Breast epithelium (tissue), 3 donors: ENCODE data around the gene AGAP1.

ENCODE experiments used
- CTCF ChIP-seq, 3 donors: fragments of 450-650 bp; IDR thresholded peaks; one replicate each; pipeline ENCODE4 v1.5.1; 2016 to 2017; ENCODE audit warnings: antibody characterized with exemption in 3 of 3, mild to moderate bottlenecking in 3 of 3, moderate library complexity in 3 of 3
- POLR2A ChIP-seq: fragments of 450-650 bp; IDR thresholded peaks from one replicate; pipeline ENCODE4 v1.6.1; 2016; ENCODE audit warnings: antibody characterized with exemption, mild to moderate bottlenecking, moderate library complexity
- POLR2AphosphoS5 ChIP-seq, 3 donors: sonication (generic); formaldehyde crosslinking; IDR thresholded peaks; one replicate each; pipeline ENCODE4 v1.6.1; 2017; ENCODE audit warnings: antibody characterized with exemption in 3 of 3

GRCh38 chr2:235926229-235926628, 432.4 kb downstream of the AGAP1 start:
- TF ChIP-seq POLR2A (no peak), POLR2AphosphoS5 (IDR thresholded peaks at IDR 0.05) (no peak), CTCF (IDR thresholded peaks at IDR 0.05) (no peak)
